UCSD-AML1 (cell line): ENCODE results near the gene GSK3B.

Source experiments
- DNase-seq: peaks from one replicate; lab custom pipeline; 2025; ENCODE audit not compliant: unreplicated experiment; lab: John Stamatoyannopoulos, UW

The GSK3B gene

DNA sequence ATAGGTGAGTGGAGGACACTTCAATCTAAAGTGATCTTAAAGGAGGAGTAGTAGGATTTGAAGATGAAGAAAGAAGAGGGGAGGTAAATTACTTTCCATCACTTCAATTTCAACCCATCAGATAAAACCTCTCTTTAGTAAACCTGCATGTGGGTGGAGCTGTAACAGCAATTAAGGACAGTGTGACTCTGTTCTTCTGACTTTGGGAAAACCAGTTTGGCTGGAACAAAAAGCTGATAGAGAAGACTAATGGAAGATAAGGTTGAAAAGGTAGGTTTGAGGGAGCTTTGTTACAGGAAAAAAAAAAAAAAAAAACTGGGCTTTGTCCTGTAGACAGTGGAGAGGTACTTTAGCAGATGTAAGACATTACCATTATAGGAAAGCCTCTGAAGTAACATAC lies 4.5 kb upstream of the GSK3B start:
- DNase-seq, result no peak

DNA sequence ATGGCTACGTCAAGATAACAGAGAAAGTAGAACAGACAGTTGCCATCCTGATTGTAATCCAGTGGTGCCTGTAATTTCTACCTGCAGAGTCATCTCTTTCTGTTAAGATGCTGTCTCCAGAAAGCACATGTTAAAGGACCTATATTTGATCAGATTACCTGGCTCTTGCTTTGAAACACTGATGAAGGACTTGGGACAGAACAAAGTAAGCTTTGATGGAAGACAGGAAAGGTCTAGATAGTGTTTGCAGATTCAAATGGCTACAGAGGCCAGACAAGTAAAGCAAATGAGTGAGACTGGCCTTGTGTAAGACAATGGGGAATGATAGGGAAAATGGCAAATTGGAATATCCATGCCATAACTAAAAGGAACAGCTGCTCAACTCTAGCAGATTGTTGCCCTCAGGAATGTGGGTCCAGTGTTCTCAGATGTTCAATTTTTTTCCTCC lies 1.8 kb upstream of the GSK3B start:
- no peak for DNase-seq

DNA sequence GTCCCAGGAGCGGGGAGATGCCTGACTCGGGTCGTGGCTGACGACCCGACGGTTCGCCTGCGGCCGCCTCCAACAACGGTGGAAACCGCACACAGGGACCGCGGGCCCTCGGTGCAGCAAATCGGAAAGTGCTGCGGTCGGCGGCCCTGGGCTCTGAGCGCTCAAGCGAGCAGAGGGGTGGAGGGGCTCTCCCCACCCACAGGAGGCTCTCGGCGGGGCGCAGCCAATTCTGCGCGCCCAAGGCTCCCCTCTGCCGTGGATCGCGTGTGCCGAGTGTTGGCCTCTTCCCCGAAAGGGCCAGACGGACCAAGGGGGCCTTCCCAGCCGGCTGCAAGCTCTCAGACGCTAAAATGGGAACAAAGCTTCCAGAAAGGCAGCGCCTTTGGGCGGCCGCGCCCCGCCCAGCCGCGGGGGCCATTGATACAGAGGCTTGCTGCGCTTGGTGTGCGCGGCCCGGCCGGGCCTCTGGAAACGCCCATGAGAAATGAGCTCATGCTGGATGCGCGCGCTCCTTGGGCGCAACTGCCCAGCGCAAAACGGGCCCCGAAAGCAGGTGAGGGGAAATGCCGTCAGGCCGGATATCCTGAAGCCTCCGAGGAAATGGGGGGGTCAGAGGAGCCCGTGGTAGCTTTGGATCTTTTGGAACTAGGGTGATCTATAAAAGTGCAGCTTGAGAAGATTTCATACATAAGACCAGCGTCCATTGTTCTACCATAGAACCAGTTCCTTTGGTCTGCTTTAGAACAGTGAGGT lies 1.2 kb upstream of the GSK3B start:
- peak; percentile 90 for DNase-seq

DNA sequence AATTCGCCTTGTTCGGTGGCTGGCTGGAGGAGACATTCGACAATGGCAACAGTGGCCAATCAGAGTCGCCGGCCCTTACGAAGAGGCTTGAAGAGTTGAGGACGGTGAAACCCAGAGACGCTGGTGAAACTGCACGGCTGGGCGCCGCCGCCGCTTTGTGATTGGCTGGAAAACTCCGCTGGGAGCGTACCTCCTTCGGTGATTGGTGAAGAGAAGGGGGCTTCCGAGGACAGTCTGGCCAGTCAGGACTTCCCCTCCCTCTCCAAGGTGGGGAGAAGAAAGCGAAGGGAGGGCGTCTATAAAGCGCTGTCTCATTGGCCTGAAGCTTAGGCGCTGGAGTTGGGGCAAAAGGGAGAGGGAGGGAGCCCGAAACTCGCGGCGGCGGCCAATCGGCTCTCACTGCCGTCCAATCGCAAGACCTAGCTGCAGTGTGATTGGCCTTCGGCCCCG lies 554 bp upstream of the GSK3B start:
- no peak for DNase-seq

DNA sequence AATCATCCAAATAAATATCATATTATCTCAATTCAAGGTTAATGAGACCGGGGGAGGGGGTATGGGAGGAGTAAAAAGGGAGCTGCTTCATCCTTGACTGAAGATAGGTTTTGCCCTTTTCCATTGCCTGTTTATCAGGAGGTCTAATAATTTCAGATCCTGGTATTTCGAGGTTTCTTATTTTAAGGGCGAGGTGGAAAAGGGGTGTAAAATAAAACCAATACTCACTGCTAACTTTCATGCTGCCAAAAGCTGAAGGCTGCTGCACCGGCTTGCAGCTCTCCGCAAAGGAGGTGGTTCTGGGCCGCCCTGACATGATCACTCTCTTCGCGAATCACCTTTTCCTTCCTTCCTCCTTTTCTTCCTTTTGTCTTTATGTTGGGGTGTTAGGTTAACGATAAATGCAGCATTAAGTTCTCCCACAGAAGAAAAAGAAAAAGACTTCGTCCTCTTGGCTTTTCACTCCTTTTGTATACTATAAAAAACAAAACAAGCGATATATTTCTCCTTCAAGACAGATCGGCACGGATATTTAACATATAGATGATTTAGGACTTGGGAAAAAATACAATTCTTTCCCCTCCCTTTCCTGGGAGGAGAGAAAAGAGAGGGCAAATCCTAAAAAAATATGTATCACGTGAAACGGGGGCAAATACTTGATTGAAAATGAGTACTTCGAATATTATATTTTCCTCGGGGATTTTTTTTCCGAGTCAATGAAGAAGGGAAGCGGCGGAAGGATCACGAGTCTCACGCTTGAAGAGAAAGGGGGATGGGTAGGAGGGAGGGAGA lies 932 bp downstream of the GSK3B start:
- DNase-seq, result peak; percentile 14

DNA sequence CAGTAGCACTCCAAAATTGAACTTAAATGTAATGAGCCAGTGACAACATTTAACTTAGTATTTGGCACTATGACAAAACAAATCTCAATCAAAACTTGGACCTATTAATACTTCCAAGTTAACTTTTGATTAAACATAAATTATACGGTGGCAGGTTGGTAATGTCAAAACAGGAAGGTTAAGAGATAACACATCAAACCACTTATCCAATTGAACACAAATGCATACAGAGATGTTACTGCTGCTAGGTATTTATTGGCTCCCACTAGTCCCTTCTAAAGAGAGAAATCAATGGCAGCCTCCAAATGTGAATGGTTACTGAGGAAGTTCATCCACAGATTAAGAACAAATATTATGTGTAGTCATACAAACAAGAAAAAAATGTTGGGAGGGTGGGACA lies 1.8 kb downstream of the GSK3B start:
- no peak for DNase-seq

DNA sequence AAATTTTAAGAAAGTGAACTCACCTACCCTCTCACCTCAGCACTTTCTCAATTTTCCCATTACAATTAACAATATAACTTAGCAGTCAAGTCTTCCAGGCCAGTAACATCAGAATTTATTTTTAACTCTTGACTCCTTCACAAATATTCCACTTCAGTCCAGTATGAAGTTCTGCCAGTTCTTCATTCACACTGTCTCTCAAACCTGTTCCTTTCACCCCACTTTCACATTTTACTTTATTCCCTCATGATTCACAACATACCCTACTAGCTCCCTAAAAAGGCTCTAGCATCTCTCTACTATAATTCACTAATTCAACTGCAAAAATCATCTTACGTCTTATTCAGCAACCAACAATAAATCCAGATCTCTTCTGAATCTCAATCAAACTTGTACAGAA lies 3.8 kb downstream of the GSK3B start:
- DNase-seq, result no peak

GRCh38 chr3:120089089-120089488 lies 5.2 kb downstream of the GSK3B start:
- no peak for DNase-seq

DNA sequence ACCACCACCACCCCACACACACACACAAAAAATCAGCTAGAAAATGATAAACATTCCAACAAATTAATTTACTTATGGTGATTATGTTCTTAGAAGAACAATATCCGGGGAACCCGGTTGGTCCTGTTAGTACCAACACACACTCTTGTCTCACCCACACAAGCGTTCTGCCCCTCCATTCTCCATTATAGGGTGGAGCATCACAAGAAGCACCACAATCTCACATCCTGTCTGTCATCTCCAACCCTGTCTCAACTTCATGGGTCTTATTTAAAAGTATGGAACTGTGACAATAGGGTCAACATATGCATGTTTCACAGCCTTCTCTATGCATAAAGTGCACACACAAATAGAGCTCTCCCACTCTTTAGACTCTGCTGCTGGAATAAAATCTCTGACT lies 5.6 kb downstream of the GSK3B start:
- no peak for DNase-seq

DNA sequence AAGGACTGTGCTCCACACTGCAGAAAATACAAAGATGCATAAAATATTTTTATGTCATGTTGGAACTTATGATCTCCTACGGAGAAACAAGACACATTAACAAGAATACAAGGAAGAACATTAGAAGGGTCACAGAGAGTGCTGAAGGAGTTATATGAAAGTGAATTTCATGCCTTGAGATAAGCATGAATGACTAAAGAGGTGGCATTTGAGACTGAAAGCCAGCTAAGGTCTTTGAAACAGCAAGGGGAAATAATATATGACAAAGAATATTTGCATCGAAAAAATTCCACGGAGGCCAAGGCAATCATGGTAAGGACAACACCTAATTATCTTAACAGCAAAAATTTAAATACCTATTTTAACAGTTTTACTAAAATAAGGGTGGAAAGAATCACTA lies 12.5 kb downstream of the GSK3B start:
- no peak for DNase-seq

DNA sequence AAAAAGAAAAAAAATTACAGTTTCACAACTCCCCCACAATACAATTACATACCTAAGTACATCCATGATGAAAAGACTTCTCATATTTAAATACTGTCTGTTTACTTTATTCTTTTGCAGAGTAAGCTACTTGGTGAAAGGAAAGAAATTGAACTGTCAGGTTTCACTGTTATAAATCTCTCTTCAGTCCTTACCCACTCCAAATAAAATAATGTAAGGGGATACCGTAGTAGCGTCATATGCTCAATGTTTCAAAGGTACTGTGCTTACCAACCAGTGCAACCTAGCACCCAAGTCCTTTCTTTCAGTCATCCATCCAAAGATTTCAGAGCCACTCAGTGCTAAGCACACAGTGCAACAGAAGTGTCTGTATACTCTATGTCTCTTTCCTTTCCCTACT lies 13.4 kb downstream of the GSK3B start:
- no peak for DNase-seq

DNA sequence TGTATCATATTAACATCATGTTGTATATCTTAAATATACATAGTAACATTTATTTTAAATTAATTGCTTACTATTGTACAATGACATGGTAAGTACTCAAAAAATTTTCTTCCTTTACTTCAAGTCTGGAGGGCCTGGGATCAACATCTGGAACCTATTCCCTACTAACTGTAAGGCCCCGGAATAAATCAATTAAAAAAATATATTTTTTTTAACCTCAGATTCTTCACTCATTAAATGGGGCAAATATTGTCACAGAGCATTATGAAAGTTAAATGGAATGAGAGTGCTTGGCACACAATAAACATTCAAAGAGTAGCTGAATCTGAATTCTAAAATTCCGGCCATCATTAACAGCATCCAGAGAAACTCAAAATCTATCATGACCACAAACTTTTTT lies 16.5 kb downstream of the GSK3B start:
- DNase-seq, result no peak

GRCh38 chr3:120072867-120073525 lies 21.3 kb downstream of the GSK3B start:
- no peak for DNase-seq

DNA sequence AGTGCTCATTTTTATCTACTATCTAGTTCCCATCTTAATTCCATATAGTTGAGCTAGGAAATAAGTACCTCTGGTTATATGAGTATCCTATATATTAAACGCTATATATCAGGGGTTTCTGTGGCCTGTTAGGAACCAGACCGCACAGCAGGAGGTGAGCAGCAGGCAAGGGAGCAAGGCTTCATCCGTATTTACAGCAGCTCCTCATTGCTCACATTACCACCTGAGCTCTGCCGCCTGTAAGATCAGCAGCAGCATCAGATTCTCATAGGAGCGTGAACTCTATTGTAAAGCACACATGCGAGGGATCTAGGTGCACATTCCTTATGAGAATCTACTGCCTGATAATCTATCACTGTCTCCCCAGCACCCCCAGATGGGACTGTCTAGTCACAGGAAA lies 23.0 kb downstream of the GSK3B start:
- no peak for DNase-seq

- DNase-seq, result no peak
Measured at GRCh38 chr3:120070263-120070981, 23.8 kb downstream of the GSK3B start.

- no peak for DNase-seq
Measured at GRCh38 chr3:120067083-120067482, 27.2 kb downstream of the GSK3B start.

GRCh38 chr3:120066634-120067033 lies 27.6 kb downstream of the GSK3B start:
- DNase-seq, result no peak

GRCh38 chr3:120064641-120065040 lies 29.6 kb downstream of the GSK3B start:
- DNase-seq, result no peak

DNA sequence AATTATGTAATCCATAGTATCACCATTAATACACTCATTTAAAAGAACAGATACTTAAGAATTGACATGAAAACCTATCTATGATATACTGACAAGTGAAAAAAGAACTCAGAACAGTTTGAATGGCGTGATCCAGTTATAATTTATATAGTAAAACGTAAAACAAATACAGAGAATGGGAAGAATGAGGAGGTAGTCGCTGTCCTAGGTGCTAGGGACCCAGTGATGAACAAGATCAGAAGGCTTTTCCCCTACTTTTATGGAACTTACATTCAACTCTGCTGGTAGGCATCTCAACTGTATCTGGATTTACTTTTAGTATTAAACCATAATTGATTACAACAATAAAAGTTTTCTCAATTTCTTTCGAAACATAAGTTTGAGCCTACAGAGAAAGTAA lies 31.8 kb downstream of the GSK3B start:
- no peak for DNase-seq

DNA sequence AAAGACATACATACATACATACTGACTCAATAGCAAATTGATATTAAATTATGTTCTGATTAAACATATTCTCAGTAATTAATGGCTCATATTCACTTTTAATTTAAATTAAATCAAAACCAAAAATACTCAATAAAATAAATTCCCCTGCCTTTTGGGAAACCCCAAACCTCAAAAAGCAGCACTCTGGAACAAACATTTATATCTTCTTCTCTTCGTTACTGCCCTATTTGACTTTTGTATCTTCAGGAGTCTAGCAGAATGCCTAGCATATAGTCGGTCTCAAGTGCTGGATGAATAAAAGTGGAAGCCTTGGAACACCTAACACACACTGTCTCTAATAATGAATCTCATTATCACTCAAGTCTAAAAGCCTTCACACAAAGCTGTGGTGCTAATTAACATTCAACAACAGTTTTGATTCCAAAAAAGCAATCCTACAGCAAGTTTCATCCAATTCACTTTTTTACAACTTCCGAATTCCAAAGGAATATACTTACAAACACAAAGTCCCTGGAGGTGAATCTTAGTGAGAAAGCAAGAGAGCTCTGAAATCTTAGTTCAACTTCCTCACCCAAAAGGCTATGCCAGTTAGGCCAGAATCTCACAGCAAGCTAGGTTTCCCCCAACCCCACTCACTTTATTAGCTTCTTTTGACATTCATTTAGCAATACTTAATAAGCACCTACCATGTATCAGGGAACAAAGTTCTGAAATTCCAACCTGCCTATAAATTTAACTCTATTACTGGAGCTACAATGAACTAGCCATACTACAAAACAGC lies 35.0 kb downstream of the GSK3B start:
- no peak for DNase-seq
